Activated naive CD8-positive, alpha-beta T cell treated with anti-CD3 and anti-CD28 coated beads, Interleukin-2, amount 50 U/mL, for 24 hours (primary cell): ENCODE results near the gene RPS25.
"Not testable (repeated sequence)": the region's sequence is repeated elsewhere in the genome, so short reads cannot be mapped to it uniquely, and the experiment has no call there.

Source experiments
- ATAC-seq: fragments of 150-1000 bp; cut with Tn5 transposase; one replicate; pipeline ENCODE4 v1.10.0; 2021
- DNase-seq: peaks from one replicate; pipeline ENCODE4 v3.0.0; 2021
- H3K27ac Mint-ChIP-seq: one replicate; pipeline ENCODE4 v1.8.0; 2021; ENCODE audit warnings: mild to moderate bottlenecking, mixed read lengths
- H3K27me3 Mint-ChIP-seq: one replicate; pipeline ENCODE4 v1.8.0; 2021; ENCODE audit warnings: mixed read lengths
- H3K36me3 Mint-ChIP-seq: one replicate; pipeline ENCODE4 v1.8.0; 2021; ENCODE audit warnings: low read depth, mixed read lengths
- H3K4me1 Mint-ChIP-seq: one replicate; pipeline ENCODE4 v1.8.0; 2021; ENCODE audit warnings: mixed read lengths
- H3K4me3 Mint-ChIP-seq: one replicate; pipeline ENCODE4 v1.8.0; 2021; ENCODE audit warnings: mild to moderate bottlenecking, moderate library complexity, mixed read lengths
- H3K9me3 Mint-ChIP-seq: one replicate; pipeline ENCODE4 v1.8.0; 2021; ENCODE audit warnings: mixed read lengths

The RPS25 gene

DNA sequence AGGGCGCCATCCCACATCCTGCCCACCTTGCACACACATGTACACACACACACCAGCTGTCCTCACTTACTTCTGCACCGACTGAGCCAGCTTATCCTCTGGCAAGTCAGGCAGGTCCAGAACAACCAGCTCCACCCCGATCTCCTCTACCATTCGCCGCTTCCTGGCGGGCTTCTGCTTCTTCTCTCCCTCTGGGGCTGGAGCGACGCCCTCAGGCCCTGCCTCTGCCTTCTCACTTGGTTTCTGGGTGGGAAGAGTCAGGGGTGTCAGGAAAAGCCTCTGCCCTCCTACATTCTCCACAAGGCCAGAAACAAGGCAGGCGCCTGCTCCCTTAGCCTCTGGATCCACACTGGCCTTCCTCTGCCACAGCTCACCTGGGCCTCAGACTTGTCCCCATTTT, 30.5 kb upstream of the RPS25 start:
- H3K27me3 Mint-ChIP-seq: no peaks in the 10 kb centered on the region
- ATAC-seq (no peak), DNase-seq (no peak)
- H3K36me3 Mint-ChIP-seq: peaks cover 62% of the 10 kb centered on the region
- no peaks in the 10 kb centered on the region for H3K9me3 Mint-ChIP-seq
- H3K27ac Mint-ChIP-seq: no peak overlapping the region
- peaks cover 22% of the 10 kb centered on the region for H3K4me1 Mint-ChIP-seq
- no peak overlapping the region for H3K4me3 Mint-ChIP-seq

- no peaks in the 10 kb centered on the region for H3K27me3 Mint-ChIP-seq
- peaks cover 15% of the 10 kb centered on the region for H3K4me1 Mint-ChIP-seq
- ATAC-seq (no peak), DNase-seq (no peak)
- peaks cover 49% of the 10 kb centered on the region for H3K36me3 Mint-ChIP-seq
- H3K4me3 Mint-ChIP-seq: no peak overlapping the region
- H3K27ac Mint-ChIP-seq: no peak overlapping the region
- H3K9me3 Mint-ChIP-seq: no peaks in the 10 kb centered on the region
Measured at GRCh38 chr11:119047205-119047604, 29.1 kb upstream of the RPS25 start.

- ATAC-seq (no peak), DNase-seq (no peak)
- H3K27ac Mint-ChIP-seq: no peak overlapping the region
- no peaks in the 10 kb centered on the region for H3K27me3 Mint-ChIP-seq
- H3K4me1 Mint-ChIP-seq: peaks cover 14% of the 10 kb centered on the region
- H3K9me3 Mint-ChIP-seq: no peaks in the 10 kb centered on the region
- H3K36me3 Mint-ChIP-seq: peaks cover 43% of the 10 kb centered on the region
- no peak overlapping the region for H3K4me3 Mint-ChIP-seq
Measured at GRCh38 chr11:119046489-119046888, 28.3 kb upstream of the RPS25 start.

- peaks cover 30% of the 10 kb centered on the region for H3K36me3 Mint-ChIP-seq
- H3K27ac Mint-ChIP-seq: no peak overlapping the region
- DNase-seq (no peak), ATAC-seq (no peak)
- H3K4me3 Mint-ChIP-seq: no peak overlapping the region
- no peaks in the 10 kb centered on the region for H3K27me3 Mint-ChIP-seq
- no peaks in the 10 kb centered on the region for H3K9me3 Mint-ChIP-seq
- peaks cover 8% of the 10 kb centered on the region for H3K4me1 Mint-ChIP-seq
Measured at GRCh38 chr11:119044708-119045107, 26.6 kb upstream of the RPS25 start.

DNA sequence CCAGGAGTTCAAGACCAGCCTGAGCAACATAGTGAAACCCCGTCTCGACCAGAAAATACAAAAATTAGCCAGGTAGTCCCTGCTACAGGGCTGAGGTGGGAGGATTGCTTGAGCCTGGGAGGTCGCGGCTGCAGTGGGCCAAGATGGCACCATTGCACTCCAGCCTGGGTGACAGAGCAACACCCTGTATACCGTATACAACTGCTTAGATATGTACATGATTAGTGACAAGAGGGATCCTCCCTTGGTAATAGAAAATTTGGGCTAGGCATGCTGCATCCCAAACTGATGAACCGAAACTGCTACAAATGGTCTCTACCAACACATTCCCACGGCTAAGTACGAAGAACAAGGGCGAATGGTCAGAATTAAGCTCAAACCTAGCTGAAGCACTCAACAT, 24.8 kb upstream of the RPS25 start:
- Mint-ChIP-seq H3K27me3 (no peaks in the 10 kb centered on the region), H3K4me3 (no peak overlapping the region), H3K36me3 (peaks cover 17% of the 10 kb centered on the region), H3K4me1 (peaks cover 8% of the 10 kb centered on the region), H3K27ac (no peak overlapping the region), H3K9me3 (no peaks in the 10 kb centered on the region)
- DNase-seq: no peak
- ATAC-seq: no peak

DNA sequence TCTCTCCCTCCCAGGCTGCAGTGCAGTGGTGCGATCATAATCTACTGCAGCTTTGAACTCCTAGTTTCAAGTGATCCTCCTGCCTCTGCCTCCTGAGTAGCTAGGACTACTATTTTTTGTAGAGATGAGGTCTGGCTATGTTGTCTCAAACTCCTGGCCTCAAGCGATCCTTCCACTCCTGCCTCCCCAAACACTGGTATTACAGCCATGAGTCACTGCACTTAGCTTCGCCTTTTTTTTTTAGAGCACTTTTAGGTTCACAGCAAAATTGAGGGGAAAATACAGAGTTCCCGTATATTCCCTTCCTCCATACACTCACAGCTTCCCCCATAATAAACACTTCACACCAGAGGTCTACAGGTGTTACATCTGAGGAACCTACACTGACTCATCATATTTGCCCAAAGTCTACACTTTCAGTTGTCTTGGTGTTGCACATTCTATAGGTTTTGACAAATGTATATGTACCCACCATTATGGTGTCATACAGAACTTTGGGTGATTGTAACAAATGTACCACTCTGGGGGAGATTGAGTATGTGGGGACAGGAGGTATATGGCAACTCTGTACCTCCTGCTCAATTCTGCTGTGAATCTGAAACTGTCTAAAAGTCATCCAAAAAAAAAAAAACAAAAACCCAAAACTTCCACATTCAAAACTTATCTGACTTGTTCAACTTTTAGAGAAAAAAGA, 23.8 kb upstream of the RPS25 start:
- Mint-ChIP-seq H3K4me3 (no peak overlapping the region), H3K4me1 (peaks cover 8% of the 10 kb centered on the region), H3K27ac (no peak overlapping the region), H3K9me3 (no peaks in the 10 kb centered on the region), H3K36me3 (peaks cover 9% of the 10 kb centered on the region), H3K27me3 (no peaks in the 10 kb centered on the region)
- no peak for DNase-seq
- ATAC-seq: peak; percentile 47

GRCh38 chr11:119039471-119039870, 21.3 kb upstream of the RPS25 start:
- H3K4me1 Mint-ChIP-seq, DNase-seq, H3K4me3 Mint-ChIP-seq, H3K27ac Mint-ChIP-seq, ATAC-seq, H3K36me3 Mint-ChIP-seq, H3K9me3 Mint-ChIP-seq, H3K27me3 Mint-ChIP-seq: not testable (repeated sequence)

DNA sequence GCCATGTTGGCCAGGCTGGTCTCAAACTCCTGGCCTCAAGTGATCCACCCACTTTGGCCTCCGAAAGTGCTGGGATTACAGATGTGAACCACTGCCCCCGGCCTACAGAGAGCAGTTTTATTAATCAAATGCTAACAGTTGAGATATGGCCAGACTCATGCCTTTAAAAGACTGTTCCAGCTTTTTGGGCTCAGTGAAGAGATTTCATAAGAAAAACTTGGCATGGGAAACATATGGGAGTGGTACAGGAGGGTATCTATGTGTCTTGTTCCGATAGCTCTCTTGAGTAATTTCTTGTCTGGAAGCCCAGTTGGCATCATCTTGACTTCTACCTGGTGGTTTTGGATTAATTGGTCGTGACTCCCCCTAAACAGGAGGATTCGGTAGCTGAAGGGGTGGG, 20.7 kb upstream of the RPS25 start:
- peaks cover 8% of the 10 kb centered on the region for H3K4me1 Mint-ChIP-seq
- DNase-seq (no peak), ATAC-seq (no peak)
- H3K27ac Mint-ChIP-seq: no peak overlapping the region
- no peak overlapping the region for H3K4me3 Mint-ChIP-seq
- H3K36me3 Mint-ChIP-seq: no peaks in the 10 kb centered on the region
- H3K27me3 Mint-ChIP-seq: no peaks in the 10 kb centered on the region
- no peaks in the 10 kb centered on the region for H3K9me3 Mint-ChIP-seq

- Mint-ChIP-seq H3K4me3 (no peak overlapping the region), H3K27ac (no peak overlapping the region), H3K36me3 (peaks cover under 1% of the 10 kb centered on the region), H3K27me3 (no peaks in the 10 kb centered on the region), H3K9me3 (no peaks in the 10 kb centered on the region), H3K4me1 (peaks cover 4% of the 10 kb centered on the region)
- no peak for ATAC-seq
- no peak for DNase-seq
Measured at GRCh38 chr11:119034813-119035212, 16.7 kb upstream of the RPS25 start.

DNA sequence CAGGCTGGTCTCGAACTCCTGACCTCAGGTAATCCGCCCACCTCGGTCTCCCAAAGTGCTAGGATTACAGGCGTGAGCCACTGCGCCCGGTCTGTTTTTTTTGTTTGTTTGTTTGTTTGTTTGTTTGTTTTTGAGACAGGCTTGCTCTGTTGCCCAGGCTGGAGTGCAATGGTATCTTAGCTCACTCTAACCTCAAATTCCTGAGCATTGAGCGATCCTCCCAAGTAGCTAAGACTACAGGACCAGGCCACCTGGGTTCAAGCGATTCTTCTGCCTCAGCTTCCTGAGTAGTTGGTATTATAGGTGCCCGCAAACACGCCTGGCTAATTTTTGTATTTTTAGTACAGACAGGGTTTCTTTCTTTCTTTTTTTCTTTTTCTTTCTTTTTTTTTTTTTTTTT, 15.3 kb upstream of the RPS25 start:
- H3K4me3 Mint-ChIP-seq, H3K36me3 Mint-ChIP-seq, DNase-seq, H3K9me3 Mint-ChIP-seq, ATAC-seq, H3K27me3 Mint-ChIP-seq, H3K27ac Mint-ChIP-seq: not testable (repeated sequence)
- peaks cover 16% of the 10 kb centered on the region for H3K4me1 Mint-ChIP-seq

- H3K36me3 Mint-ChIP-seq: peaks cover 7% of the 10 kb centered on the region
- H3K4me1 Mint-ChIP-seq: peaks cover 16% of the 10 kb centered on the region
- no peaks in the 10 kb centered on the region for H3K27me3 Mint-ChIP-seq
- H3K27ac Mint-ChIP-seq: no peak overlapping the region
- DNase-seq: no peak
- no peak for ATAC-seq
- H3K9me3 Mint-ChIP-seq: no peaks in the 10 kb centered on the region
- no peak overlapping the region for H3K4me3 Mint-ChIP-seq
Measured at GRCh38 chr11:119031912-119032280, 13.8 kb upstream of the RPS25 start.

- no peaks in the 10 kb centered on the region for H3K27me3 Mint-ChIP-seq
- H3K27ac Mint-ChIP-seq: peak within 1 kb of the TSS; percentile 78
- H3K4me3 Mint-ChIP-seq: peak within 1 kb of the TSS; percentile 84
- peaks cover 16% of the 10 kb centered on the region for H3K4me1 Mint-ChIP-seq
- peaks cover 8% of the 10 kb centered on the region for H3K36me3 Mint-ChIP-seq
- DNase-seq (peak; percentile 99), ATAC-seq (peak; percentile 90)
- no peaks in the 10 kb centered on the region for H3K9me3 Mint-ChIP-seq
Measured at GRCh38 chr11:119030329-119031047, 12.3 kb upstream of the RPS25 start, which contains the start of gene SLC37A4. Gene SLC37A4 (minus strand): TSS chr11:119030877.

DNA sequence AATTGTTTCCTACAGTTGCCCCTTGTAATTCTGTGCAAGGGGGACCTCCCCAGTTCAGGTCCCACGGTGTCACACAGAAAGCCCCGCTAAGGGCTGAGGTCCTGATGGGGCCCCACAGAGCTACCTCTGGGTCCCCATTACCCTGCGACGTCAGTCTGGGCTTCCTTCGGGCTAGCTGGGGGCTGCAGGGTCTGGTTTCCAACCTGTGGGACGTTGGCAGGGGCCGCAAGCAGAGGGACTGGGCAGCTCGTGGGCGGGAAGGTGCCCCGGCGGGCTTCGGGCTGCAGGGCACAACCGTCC, 11.8 kb upstream of the RPS25 start:
- peak overlapping the region; percentile 78 for H3K27ac Mint-ChIP-seq
- H3K4me3 Mint-ChIP-seq: peak overlapping the region; percentile 84
- H3K36me3 Mint-ChIP-seq: peaks cover 11% of the 10 kb centered on the region
- no peaks in the 10 kb centered on the region for H3K27me3 Mint-ChIP-seq
- peak; percentile 42 for ATAC-seq
- H3K4me1 Mint-ChIP-seq: peaks cover 17% of the 10 kb centered on the region
- H3K9me3 Mint-ChIP-seq: no peaks in the 10 kb centered on the region
- DNase-seq: no peak

DNA sequence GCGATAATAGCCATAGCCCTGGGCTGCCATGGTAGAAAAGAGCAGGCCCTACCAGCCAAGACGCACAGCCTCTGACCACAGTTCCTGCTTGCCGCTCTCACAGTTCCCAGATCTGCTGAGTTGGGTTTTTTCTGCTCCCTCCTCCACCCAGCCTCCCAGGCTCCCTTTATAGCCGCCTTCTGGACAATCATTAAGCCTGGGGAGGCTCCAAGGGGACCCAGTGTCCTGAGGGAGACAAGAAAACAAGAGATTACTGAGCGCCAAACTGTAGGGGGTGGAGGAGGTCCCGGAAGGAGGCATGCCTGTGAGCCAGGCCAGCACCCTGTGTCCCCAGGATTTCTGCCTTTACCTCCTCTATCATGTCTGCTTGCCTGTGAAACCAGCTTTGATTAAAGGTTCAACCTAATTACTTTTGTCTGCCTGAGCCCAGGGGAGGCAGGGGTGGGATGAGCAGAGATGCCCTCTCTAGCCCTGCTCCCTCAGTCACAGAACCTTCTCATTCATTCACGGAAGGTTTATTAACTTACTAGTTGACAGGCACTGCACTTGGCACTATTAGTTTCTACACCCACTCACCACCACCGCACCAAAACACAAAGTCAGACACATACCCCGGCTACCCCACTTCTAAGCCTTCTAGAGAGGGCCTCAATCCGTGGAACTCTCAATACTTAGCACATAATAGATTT, 11.3 kb upstream of the RPS25 start:
- peaks cover 21% of the 10 kb centered on the region for H3K4me1 Mint-ChIP-seq
- H3K4me3 Mint-ChIP-seq: peak overlapping the region; percentile 84
- peaks cover 12% of the 10 kb centered on the region for H3K36me3 Mint-ChIP-seq
- no peaks in the 10 kb centered on the region for H3K9me3 Mint-ChIP-seq
- no peaks in the 10 kb centered on the region for H3K27me3 Mint-ChIP-seq
- ATAC-seq: peak; percentile 47
- peak overlapping the region; percentile 78 for H3K27ac Mint-ChIP-seq
- DNase-seq: peak; percentile 43

DNA sequence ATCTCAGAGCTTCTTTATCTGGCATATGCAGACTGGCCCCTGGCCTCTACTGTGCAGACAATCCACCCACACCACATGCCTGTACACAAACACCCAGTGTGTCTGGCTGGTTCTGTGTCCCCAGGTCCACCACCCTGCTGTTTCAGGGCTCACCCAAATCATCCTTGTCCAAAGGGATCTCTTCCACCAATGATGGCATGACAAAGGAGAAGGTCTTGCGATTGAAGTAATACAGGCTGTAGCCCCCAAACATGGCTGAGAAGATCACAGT, 10.9 kb upstream of the RPS25 start:
- peaks cover 26% of the 10 kb centered on the region for H3K4me1 Mint-ChIP-seq
- H3K9me3 Mint-ChIP-seq: no peaks in the 10 kb centered on the region

More for the DNA sequence above, 10.9 kb upstream of the RPS25 start:
- ATAC-seq: no peak
- DNase-seq: no peak
- H3K36me3 Mint-ChIP-seq: peaks cover 17% of the 10 kb centered on the region
- peak overlapping the region; percentile 84 for H3K4me3 Mint-ChIP-seq
- H3K27me3 Mint-ChIP-seq: no peaks in the 10 kb centered on the region
- H3K27ac Mint-ChIP-seq: no peak overlapping the region
